Hepatocyte (in vitro differentiated cells): ENCODE results near the gene PABPC1L. TPM values are rescaled to one million over a fixed set of nuclear protein-coding genes. Genes with fewer than 3 reads are reported as not detected.

ENCODE experiments used
- DNase-seq: peaks from one replicate; pipeline ENCODE4 v3.0.0-alpha.2; 2016; ENCODE audit warnings: low spot score
- H2AFZ ChIP-seq: fragments of 200-600 bp; sonication (generic); 2 replicates; pipeline ENCODE4 v1.6.0; 2016; ENCODE audit warnings: antibody characterized with exemption, mild to moderate bottlenecking
- H3K27ac ChIP-seq: fragments of 200-600 bp; sonication (generic); 2 replicates; pipeline ENCODE4 v1.5.1; 2016; ENCODE audit warnings: mild to moderate bottlenecking
- H3K27me3 ChIP-seq: fragments of 200-600 bp; sonication (generic); 2 replicates; pipeline ENCODE4 v1.6.1; 2016
- H3K36me3 ChIP-seq: fragments of 200-600 bp; sonication (generic); replicated peaks from 2 replicates; pipeline ENCODE4 v1.5.1; 2016; ENCODE audit warnings: low read depth; ENCODE audit not compliant: insufficient read depth
- H3K4me1 ChIP-seq: fragments of 200-600 bp; sonication (generic); 2 replicates; pipeline ENCODE4 v1.5.1; 2016; ENCODE audit warnings: mild to moderate bottlenecking, moderate library complexity; ENCODE audit not compliant: insufficient read depth
- H3K4me2 ChIP-seq: fragments of 200-600 bp; sonication (generic); 2 replicates; pipeline ENCODE4 v1.6.0; 2016
- H3K4me3 ChIP-seq: fragments of 200-600 bp; sonication (generic); 2 replicates; pipeline ENCODE4 v1.5.1; 2016; ENCODE audit warnings: mild to moderate bottlenecking
- H3K79me2 ChIP-seq: fragments of 200-600 bp; sonication (generic); 2 replicates; pipeline ENCODE4 v1.6.0; 2017; ENCODE audit warnings: mild to moderate bottlenecking
- H3K9me2 ChIP-seq: fragments of 200-600 bp; sonication (generic); replicated peaks from 2 replicates; pipeline ENCODE4 v1.6.0; 2017; ENCODE audit warnings: mild to moderate bottlenecking; ENCODE audit not compliant: insufficient read depth
- H3K9me3 ChIP-seq: fragments of 200-600 bp; sonication (generic); 2 replicates; pipeline ENCODE4 v1.5.1; 2016; ENCODE audit warnings: low read depth, mild to moderate bottlenecking
- H4K20me1 ChIP-seq: fragments of 200-600 bp; sonication (generic); 2 replicates; pipeline ENCODE4 v1.6.0; 2016; ENCODE audit warnings: mild to moderate bottlenecking; ENCODE audit not compliant: insufficient read depth, poor library complexity, severe bottlenecking
- EZH2 ChIP-seq: fragments of 200-600 bp; sonication (generic); IDR thresholded peaks from 2 replicates; pipeline ENCODE4 v1.6.1; 2016; ENCODE audit warnings: antibody characterized with exemption, mild to moderate bottlenecking, borderline replicate concordance
- EZH2phosphoT487 ChIP-seq: fragments of 200-600 bp; sonication (generic); IDR thresholded peaks from one replicate; pipeline ENCODE4 v1.6.1; 2018; ENCODE audit warnings: antibody characterized with exemption, mild to moderate bottlenecking, low read depth, moderate library complexity; ENCODE audit not compliant: unreplicated experiment, severe bottlenecking
- WGBS: methylation state at CpG from one replicate; pipeline ENCODE4 v1.1.6; 2016; ENCODE audit warnings: low lambda C conversion rate; ENCODE audit errors: missing lambda C conversion rate; 5-methylcytosine and 5-hydroxymethylcytosine counted together
- polyA plus RNA-seq: library from polyadenylated mRNA; unstranded; fragments of >200 nt; fragmentation: Nextera tagmentation; extraction: Ambion mirVana; gene quantifications from 2 replicates; pipeline ENCODE4 v1.2.1, GENCODE V29; 2016
- total RNA-seq: library from RNA; depleted of rRNA; stranded (reverse); fragments of >200 nt; gene quantifications from 2 replicates; pipeline ENCODE4 v1.2.3, GENCODE V29; 2014
- TF ChIP-seq, protein P1 (sequence below): fragments of 200-600 bp; sonication (generic); IDR thresholded peaks from 2 replicates; pipeline ENCODE4 v1.5.1; 2016; ENCODE audit warnings: antibody characterized with exemption, mild to moderate bottlenecking; ENCODE audit not compliant: poor library complexity

Gene PABPC1L
- total and polyA plus RNA-seq, 2 experiments from 2014 or later, result 15.6 to 23.5 TPM

DNA sequence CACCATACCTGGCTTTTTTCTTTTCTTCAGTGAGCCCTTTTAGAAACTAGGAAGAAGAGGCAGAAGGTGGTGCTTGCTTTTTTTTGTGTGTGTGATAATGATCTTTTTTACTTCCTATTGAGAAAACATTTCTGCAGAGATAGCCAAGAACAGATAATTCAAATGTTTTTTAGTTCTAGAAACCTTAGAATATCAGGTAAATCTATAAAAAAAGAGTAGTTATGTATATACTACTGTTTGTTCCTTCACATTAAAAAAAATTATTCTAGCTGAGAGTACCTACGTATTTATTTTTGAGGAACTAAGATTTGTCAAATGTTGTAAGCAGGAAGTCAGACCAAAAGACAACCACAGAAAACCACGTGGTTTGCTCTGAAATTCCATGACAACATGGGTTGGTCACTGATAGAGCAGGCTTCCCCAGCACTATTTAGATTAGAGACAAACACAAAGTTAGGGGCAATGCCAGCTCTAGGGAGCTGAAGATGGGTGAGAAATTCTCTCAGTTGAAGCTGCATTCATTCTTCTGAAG lies 69.3 kb downstream of the PABPC1L start:
- WGBS, result 87% methylated on average over 2 of the region's 2 CpGs
- no peaks in the 10 kb centered on the region for H4K20me1 ChIP-seq
- no peaks in the 10 kb centered on the region for H3K9me3 ChIP-seq
- no peak overlapping the region for H3K27ac ChIP-seq
- no peaks in the 10 kb centered on the region for H3K27me3 ChIP-seq
- no peaks in the 10 kb centered on the region for H3K4me1 ChIP-seq
- H3K79me2 ChIP-seq, result no peaks in the 10 kb centered on the region
- H2AFZ ChIP-seq, result no peak overlapping the region
- H3K36me3 ChIP-seq, result no peaks in the 10 kb centered on the region
- DNase-seq, result no peak
- no peak for TF ChIP-seq EZH2
- no peak for TF ChIP-seq EZH2phosphoT487
- TF ChIP-seq, protein P1, sequence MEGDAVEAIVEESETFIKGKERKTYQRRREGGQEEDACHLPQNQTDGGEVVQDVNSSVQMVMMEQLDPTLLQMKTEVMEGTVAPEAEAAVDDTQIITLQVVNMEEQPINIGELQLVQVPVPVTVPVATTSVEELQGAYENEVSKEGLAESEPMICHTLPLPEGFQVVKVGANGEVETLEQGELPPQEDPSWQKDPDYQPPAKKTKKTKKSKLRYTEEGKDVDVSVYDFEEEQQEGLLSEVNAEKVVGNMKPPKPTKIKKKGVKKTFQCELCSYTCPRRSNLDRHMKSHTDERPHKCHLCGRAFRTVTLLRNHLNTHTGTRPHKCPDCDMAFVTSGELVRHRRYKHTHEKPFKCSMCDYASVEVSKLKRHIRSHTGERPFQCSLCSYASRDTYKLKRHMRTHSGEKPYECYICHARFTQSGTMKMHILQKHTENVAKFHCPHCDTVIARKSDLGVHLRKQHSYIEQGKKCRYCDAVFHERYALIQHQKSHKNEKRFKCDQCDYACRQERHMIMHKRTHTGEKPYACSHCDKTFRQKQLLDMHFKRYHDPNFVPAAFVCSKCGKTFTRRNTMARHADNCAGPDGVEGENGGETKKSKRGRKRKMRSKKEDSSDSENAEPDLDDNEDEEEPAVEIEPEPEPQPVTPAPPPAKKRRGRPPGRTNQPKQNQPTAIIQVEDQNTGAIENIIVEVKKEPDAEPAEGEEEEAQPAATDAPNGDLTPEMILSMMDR, result no peak
- no peak overlapping the region for H3K4me3 ChIP-seq
- no peak overlapping the region for H3K4me2 ChIP-seq
- H3K9me2 ChIP-seq, result no peaks in the 10 kb centered on the region

DNA sequence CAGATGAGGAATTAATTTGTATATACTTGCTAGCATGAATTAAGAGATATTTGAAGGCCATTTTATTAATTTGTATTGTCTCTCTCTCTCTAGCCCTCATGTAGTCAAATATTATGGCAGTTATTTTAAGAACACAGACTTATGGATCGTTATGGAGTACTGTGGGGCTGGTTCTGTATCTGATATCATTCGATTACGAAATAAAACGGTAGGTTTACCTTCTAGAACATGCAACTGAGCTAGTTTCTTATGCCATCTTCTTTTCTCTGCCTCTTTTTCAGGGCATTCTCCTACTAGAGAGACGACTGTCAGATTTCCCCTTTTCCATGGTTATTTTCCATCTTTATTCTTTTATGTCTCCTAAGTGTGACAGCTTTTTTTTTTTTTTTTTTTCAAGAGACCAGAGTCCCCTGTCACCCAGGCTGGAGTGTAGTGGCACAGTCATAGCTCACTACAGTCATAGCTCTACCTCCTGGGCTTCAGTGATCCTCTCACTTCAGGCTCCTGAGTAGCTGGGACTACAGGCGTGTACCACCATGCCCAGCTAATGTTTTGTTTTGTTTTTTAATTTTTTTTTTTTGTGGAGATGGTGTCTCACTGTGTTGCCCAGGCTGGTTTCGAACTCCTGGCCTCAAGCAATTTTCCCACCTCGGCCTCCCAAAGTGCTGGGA lies 72.0 kb downstream of the PABPC1L start:
- H3K9me3 ChIP-seq, result no peaks in the 10 kb centered on the region
- no peaks in the 10 kb centered on the region for H3K27me3 ChIP-seq
- no peaks in the 10 kb centered on the region for H3K9me2 ChIP-seq
- no peak for DNase-seq
- H4K20me1 ChIP-seq, result no peaks in the 10 kb centered on the region
- no peak overlapping the region for H2AFZ ChIP-seq
- no peak overlapping the region for H3K4me3 ChIP-seq
- WGBS, result 98% methylated on average over 8 of the region's 8 CpGs
- TF ChIP-seq, protein P1, result no peak
- TF ChIP-seq EZH2phosphoT487 (no peak), EZH2 (no peak)
- no peaks in the 10 kb centered on the region for H3K79me2 ChIP-seq
- H3K27ac ChIP-seq, result no peak overlapping the region
- no peak overlapping the region for H3K4me2 ChIP-seq
- H3K4me1 ChIP-seq, result no peaks in the 10 kb centered on the region
- no peaks in the 10 kb centered on the region for H3K36me3 ChIP-seq

DNA sequence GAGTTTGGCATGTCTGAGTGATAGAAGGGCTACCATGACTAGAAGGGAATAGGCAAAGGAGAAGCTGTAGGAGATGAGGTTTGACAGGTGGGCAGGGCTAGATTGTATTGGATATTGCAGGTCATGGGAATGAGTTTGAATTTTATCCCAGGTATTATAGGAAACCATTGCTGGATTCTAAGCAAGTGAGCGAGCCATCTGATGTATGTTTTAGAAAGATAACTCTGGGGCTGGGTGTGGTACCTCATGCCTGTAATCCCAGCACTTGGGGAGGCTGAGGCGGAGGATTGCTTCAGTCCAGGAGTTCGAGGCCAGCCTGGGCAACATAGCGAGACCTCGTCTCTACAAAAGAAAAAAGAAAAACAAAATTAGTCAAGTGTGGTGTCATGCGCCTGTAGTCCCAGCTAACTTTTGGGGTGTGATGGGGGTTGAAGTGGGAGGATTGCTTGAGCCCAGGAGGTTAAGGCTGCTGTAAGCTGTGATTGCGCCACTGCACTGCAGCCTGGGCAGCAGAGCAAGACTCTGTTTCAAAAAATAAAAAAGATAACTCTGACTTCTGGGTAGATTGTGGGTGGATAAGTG lies 73.3 kb downstream of the PABPC1L start:
- Histone ChIP-seq H3K9me2 (no peaks in the 10 kb centered on the region), H3K27me3 (no peaks in the 10 kb centered on the region), H3K9me3 (no peaks in the 10 kb centered on the region), H3K27ac (no peak overlapping the region), H4K20me1 (no peaks in the 10 kb centered on the region), H3K4me1 (no peaks in the 10 kb centered on the region), H3K4me2 (no peak overlapping the region), H3K4me3 (no peak overlapping the region), H2AFZ (no peak overlapping the region), H3K36me3 (no peaks in the 10 kb centered on the region), H3K79me2 (no peaks in the 10 kb centered on the region)
- TF ChIP-seq EZH2phosphoT487, result no peak
- TF ChIP-seq, protein P1, result no peak
- no peak for TF ChIP-seq EZH2
- DNase-seq, result no peak
- WGBS, result 97% methylated on average over 7 of the region's 7 CpGs
